Adrenal gland (tissue), 12 donors: ENCODE results near the gene IGFBP4. TPM values are rescaled to one million over a fixed set of nuclear protein-coding genes. Genes with fewer than 3 reads are reported as not detected.
A peak's percentile ranks its signal among the peaks of the same experiment; 100 is the strongest.

Experiments used
- DNase-seq, 7 donors: peaks; one replicate each; pipeline ENCODE4 v3.0.0-alpha.2; 2019 to 2020
- H3K27ac ChIP-seq, 5 donors: fragments of 200-600 bp; sonication (generic) in 4 of 5; 1 replicate in 3 of 5; 2 replicates in 2 of 5; pipeline versions ENCODE4 v1.5.1 to v1.8.0; 2016 to 2020; ENCODE audit warnings: mild to moderate bottlenecking in 1 of 5
- H3K27me3 ChIP-seq: fragments of 200-600 bp; 2 replicates; pipeline ENCODE4 v1.8.0; 2021
- H3K36me3 ChIP-seq, 2 donors: fragments of 200-600 bp; replicated peaks in 1 of 2; 1 replicate in 1 of 2; 2 replicates in 1 of 2; pipeline versions ENCODE4 v1.5.1 to v1.8.0; 2018 to 2022
- H3K4me1 ChIP-seq, 2 donors: fragments of 200-600 bp; replicated peaks in 1 of 2; 1 replicate in 1 of 2; 2 replicates in 1 of 2; pipeline versions ENCODE4 v1.5.1 to v1.8.0; 2018 to 2021
- H3K4me3 ChIP-seq, 4 donors: fragments of 200-600 bp; sonication (generic) in 3 of 4; one replicate each; pipeline ENCODE4 v1.5.1; 2016 to 2018
- H3K9me3 ChIP-seq, 3 donors: fragments of 200-600 bp; sonication (generic) in 1 of 3; replicated peaks in 1 of 3; 1 replicate in 2 of 3; 2 replicates in 1 of 3; pipeline versions ENCODE4 v1.5.1 to v1.8.0; 2016 to 2021
- POLR2A ChIP-seq, 2 donors: fragments of 450-650 bp; IDR thresholded peaks; one replicate each; pipeline ENCODE4 v1.6.1; 2017; ENCODE audit warnings: antibody characterized with exemption in 2 of 2, mild to moderate bottlenecking in 2 of 2, moderate library complexity in 1 of 2
- WGBS, 4 donors: extraction: QIAGEN DNeasy Blood & Tissue Kit in 2 of 4; methylation state at CpG; one replicate each; pipeline versions ENCODE4 v1.1.5 to v1.1.7; 2013 to 2017; 5-methylcytosine and 5-hydroxymethylcytosine counted together
- intact Hi-C, 2 donors: fragments of 100-400 bp; cut with DNase I; formaldehyde crosslinking; loops; one replicate each; pipeline versions ENCODE4 v1.14.1 to v1.15.0; 2022 to 2023
- polyA plus RNA-seq, 3 donors: library from polyadenylated mRNA; stranded (reverse); fragments of 200-250 nt in 2 of 3; fragments of 350-450 nt in 1 of 3; fragmentation: Illumina TruSeq in 1 of 3; extraction: RNeasy Lipid Tissue Mini Kit (QIAGEN cat#74804) in 1 of 3; gene quantifications; one replicate each; pipeline ENCODE4 v1.2.3, GENCODE V29; 2013 to 2014
- total RNA-seq, 9 donors: library from RNA; depleted of rRNA in 4 of 9; stranded (reverse); fragments of >200 nt in 4 of 9; fragments of 120-200 nt in 1 of 9; fragmentation: NEBNext Ultra II Directional in 1 of 9; extraction: Animal tissue kit (Norgen Biotek cat#: 25700) in 1 of 9; gene quantifications; one replicate each; pipeline versions ENCODE4 v1.1.0 to v1.2.4, GENCODE V29; 2013 to 2023
- TF ChIP-seq, protein P1 (sequence below), 6 experiments: fragments of 450-650 bp in 4 of 6; fragments of 200-600 bp in 2 of 6; sonication (generic) in 1 of 6; IDR thresholded peaks; 1 replicate in 5 of 6; 2 replicates in 1 of 6; pipeline versions ENCODE4 v1.5.1 to v1.8.0; 2016 to 2021; ENCODE audit warnings: antibody characterized with exemption in 6 of 6, mild to moderate bottlenecking in 2 of 6, moderate library complexity in 1 of 6
- donor health status: healthy with polysubstance abuse.
- donor health status: Bipolar disorder and iron deficiency.
- donor health status: DM: yes; HTN: yes; CAD: no.
- donor health status: DM: no; HTN: no; CAD: no.
- donor health status: DM: no; HTN: no; CAD: no.
- donor health status: DM: yes; HTN: yes; CAD: no.

IGFBP4 gene
- total and polyA plus RNA-seq, 12 donors: 21.4 to 458 (median 256) TPM

DNA sequence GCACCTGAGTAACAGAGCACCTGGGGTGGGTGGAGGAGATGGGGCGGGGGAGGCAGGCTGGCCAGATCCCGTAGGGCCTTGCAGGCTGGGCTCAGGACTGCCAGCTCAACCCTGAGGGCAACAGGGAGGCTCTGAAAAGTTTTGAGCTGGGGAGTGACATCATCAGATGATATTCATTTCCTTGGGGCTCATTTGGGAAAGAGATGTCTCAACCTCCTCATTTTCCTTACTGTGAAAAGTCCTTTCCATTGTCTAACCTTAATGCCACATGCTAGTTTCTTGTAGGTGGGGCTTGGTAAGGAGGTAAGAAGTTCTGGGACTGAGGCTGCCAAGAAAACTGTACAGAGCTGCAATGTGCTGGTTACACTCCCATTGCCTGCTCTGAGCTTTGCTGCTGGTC lies 54.4 kb downstream of the IGFBP4 start:
- H3K27ac ChIP-seq: no peak overlapping the region

DNA sequence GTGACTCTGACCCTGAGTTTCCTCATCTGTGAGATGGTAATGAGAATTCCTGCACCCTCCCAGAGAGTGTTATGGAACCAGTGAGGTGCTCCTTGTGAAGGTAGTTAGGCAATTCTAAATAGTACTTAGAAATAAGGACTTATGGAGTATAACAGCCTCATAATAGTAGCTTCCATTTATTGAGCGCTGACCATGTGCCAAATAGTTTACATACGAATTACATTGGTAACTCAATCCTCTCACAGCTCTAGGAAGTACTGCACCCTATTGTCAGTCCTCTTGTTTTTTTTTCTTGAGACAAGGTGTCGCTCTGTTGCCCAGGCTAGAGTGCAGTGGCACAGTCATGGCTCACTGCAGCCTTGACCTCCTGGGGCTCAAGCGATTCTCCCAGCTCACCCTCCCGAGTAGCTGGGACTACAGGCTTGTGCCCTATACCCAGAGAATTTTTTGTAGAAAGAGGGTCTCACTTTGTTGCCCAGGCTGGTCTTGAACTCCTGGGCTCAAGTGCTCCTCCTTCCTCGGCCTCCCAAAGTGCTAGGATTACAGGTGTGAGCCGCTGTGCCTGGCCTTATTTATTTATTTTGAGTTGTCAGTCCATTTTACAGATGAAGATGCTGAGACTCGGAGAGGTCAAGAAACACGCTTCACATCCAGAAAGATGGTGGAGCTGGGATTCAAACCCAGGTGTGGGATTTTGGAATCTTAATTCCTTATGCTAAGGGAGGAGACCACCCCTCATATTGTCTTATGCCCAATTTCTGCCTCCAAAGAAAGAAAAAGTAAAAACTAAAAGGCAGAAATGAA lies 55.2 kb downstream of the IGFBP4 start:
- H3K4me3 ChIP-seq: no peak overlapping the region
- no peaks in the 10 kb centered on the region for H3K27me3 ChIP-seq
- H3K27ac ChIP-seq: no peak overlapping the region
- H3K9me3 ChIP-seq: no peaks in the 10 kb centered on the region
- TF ChIP-seq, protein P1, sequence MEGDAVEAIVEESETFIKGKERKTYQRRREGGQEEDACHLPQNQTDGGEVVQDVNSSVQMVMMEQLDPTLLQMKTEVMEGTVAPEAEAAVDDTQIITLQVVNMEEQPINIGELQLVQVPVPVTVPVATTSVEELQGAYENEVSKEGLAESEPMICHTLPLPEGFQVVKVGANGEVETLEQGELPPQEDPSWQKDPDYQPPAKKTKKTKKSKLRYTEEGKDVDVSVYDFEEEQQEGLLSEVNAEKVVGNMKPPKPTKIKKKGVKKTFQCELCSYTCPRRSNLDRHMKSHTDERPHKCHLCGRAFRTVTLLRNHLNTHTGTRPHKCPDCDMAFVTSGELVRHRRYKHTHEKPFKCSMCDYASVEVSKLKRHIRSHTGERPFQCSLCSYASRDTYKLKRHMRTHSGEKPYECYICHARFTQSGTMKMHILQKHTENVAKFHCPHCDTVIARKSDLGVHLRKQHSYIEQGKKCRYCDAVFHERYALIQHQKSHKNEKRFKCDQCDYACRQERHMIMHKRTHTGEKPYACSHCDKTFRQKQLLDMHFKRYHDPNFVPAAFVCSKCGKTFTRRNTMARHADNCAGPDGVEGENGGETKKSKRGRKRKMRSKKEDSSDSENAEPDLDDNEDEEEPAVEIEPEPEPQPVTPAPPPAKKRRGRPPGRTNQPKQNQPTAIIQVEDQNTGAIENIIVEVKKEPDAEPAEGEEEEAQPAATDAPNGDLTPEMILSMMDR (IDR thresholded peaks at IDR 0.05): no peak
- TF ChIP-seq POLR2A (IDR thresholded peaks at IDR 0.05): no peak
- no peak for DNase-seq
- intact Hi-C loops: no loop called here
- WGBS, 4 donors: 69 to 73% (median 70%) methylated on average over 9 of the region's 9 CpGs
- H3K4me1 ChIP-seq: peaks cover 12 to 14% of the 10 kb centered on the region in 2 donors
- H3K36me3 ChIP-seq: no peaks in the 10 kb centered on the region

More for the DNA sequence above, 54.4 kb downstream of the IGFBP4 start:
- TF ChIP-seq, protein P1 (IDR thresholded peaks at IDR 0.05): no peak
- no peak for TF ChIP-seq POLR2A (IDR thresholded peaks at IDR 0.05)
- Histone ChIP-seq H3K36me3 (no peaks in the 10 kb centered on the region), H3K9me3 (no peaks in the 10 kb centered on the region), H3K27me3 (no peaks in the 10 kb centered on the region), H3K4me3 (no peak overlapping the region), H3K4me1 (peaks cover 12 to 14% of the 10 kb centered on the region in 2 donors)
- 75 to 86% (median 80%) methylated on average over 2 of the region's 2 CpGs for WGBS, 4 donors
- no peak for DNase-seq
- intact Hi-C loops: no loop called here

DNA sequence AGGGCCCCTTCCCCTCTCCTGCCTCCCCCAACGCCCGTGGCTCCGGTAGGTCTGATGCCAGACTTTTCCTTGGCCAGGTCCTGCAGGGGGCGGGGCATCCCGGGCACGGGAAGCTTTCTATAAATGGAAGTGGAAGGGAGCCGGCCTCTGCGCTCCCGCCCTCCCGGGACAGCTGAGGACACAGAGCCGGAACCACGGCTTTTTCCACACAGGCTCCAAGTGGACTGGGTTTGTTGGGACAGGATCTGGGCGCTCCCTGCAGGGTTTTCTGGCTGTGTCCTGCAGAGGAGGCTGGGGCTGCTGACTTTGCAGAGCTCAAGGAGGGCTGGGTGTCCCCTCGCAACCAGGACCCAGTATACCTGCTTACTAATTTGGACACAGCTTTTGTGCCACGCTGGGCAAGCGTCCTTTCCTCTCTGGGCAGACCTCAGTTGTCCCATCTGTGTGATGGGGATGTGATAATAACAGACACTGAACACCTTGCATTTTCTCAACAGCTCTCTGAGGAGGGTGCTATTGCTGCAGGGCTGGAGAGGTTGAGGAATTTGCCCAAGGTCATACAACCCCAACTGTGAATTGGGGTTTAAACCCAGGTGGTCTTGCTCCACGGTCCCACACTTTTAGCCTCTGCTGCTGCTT lies 56.4 kb downstream of the IGFBP4 start:
- H3K27me3 ChIP-seq: no peaks in the 10 kb centered on the region
- no peak overlapping the region for H3K4me3 ChIP-seq
- DNase-seq: peak; percentile 83 to 95 (median 90)
- TF ChIP-seq, protein P1 (IDR thresholded peaks at IDR 0.05): peak in 1 of 6 experiments; percentile 12
- no peak for TF ChIP-seq POLR2A (IDR thresholded peaks at IDR 0.05)
- no peaks in the 10 kb centered on the region for H3K36me3 ChIP-seq
- H3K27ac ChIP-seq: peak overlapping the region in 1 of 5 donors; percentile 26
- WGBS, 4 donors: 14 to 25% (median 21%) methylated on average over 13 to 17 of the region's 17 CpGs
- H3K4me1 ChIP-seq: peaks cover 12 to 14% of the 10 kb centered on the region in 2 donors
- H3K9me3 ChIP-seq: no peaks in the 10 kb centered on the region
- intact Hi-C loops: no loop called here

DNA sequence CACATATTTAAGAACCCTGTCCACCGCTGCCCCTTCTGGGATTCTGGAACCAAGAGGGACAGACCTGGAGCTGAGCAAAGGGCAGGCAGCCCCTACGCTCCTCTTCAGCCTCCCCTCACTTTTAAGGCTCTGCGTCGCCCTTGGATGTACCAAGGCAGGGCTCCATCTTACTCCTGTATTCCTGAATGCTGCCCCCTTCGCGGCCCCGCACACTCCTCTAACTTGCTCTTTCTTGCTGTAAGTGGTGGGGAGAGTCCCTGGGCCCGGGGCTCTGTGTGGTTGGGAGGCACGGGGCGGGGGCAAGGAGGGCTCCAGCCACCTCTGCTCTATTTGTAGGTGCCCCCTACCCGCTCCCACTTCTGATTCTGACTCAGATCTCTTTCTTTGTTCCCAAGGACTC lies 56.9 kb downstream of the IGFBP4 start:
- Histone ChIP-seq H3K36me3 (no peaks in the 10 kb centered on the region), H3K4me3 (no peak overlapping the region), H3K9me3 (no peaks in the 10 kb centered on the region), H3K27me3 (no peaks in the 10 kb centered on the region), H3K27ac (no peak overlapping the region), H3K4me1 (peaks cover 12 to 14% of the 10 kb centered on the region in 2 donors)
- DNase-seq: no peak
- 76 to 79% (median 78%) methylated on average over 11 of the region's 11 CpGs for WGBS, 4 donors
- no peak for TF ChIP-seq POLR2A (IDR thresholded peaks at IDR 0.05)
- TF ChIP-seq, protein P1 (IDR thresholded peaks at IDR 0.05): no peak
- intact Hi-C loops: no loop called here
